IMR-90 (cell line): ENCODE data around the gene MAPK13. TPM values are rescaled to one million over a fixed set of nuclear protein-coding genes. Genes with fewer than 3 reads are reported as not detected.

Experiments
- ATAC-seq: fragments of 200-7000 bp; cut with Tn5 transposase; 2 replicates; pipeline ENCODE4 v1.9.1; 2020; ENCODE audit warnings: low read depth, mild to moderate bottlenecking, moderate library complexity
- BruUV-seq: library from RNA; stranded (reverse); fragments of 400-500 nt; replicated peaks from 2 replicates; lab custom pipeline; 2021; lab: Mats Ljungman, UMichigan
- CTCF ChIA-PET: fragments of 300-600 bp; formaldehyde crosslinking; extraction: SDS; loops from one replicate; lab custom pipeline; 2021; ENCODE audit warnings: antibody characterized with exemption; lab: Yijun Ruan, JAX
- POLR2A ChIA-PET: fragments of 300-600 bp; sonication (Branson Sonifier 250); formaldehyde crosslinking; loops from one replicate; lab custom pipeline; 2022; ENCODE audit warnings: antibody characterized with exemption; ENCODE audit not compliant: unreplicated experiment; lab: Charles Lee
- DNase-seq: peaks from one replicate; pipeline ENCODE4 v3.0.0; 2013
- H2AFZ ChIP-seq: replicated peaks from 2 replicates; pipeline ENCODE3; 2013; ENCODE audit warnings: low read length, mild to moderate bottlenecking; ENCODE audit not compliant: poor library complexity
- H2AK5ac ChIP-seq: 2 replicates; pipeline ENCODE4 v1.6.1; 2013; ENCODE audit warnings: low read depth, low read length, inconsistent platforms
- H2AK9ac ChIP-seq: replicated peaks from 2 replicates; pipeline ENCODE3; 2013; ENCODE audit warnings: mild to moderate bottlenecking, low read depth, low read length, moderate library complexity; ENCODE audit not compliant: poor library complexity
- H2BK120ac ChIP-seq: 2 replicates; pipeline ENCODE4 v1.6.1; 2013; ENCODE audit warnings: low read depth, low read length, inconsistent platforms
- H2BK15ac ChIP-seq: 3 replicates; pipeline ENCODE4 v1.6.1; 2013; ENCODE audit warnings: low read depth, low read length, inconsistent platforms
- H2BK20ac ChIP-seq: 2 replicates; pipeline ENCODE4 v1.6.1; 2013; ENCODE audit warnings: low read depth, mild to moderate bottlenecking, inconsistent platforms, low read length, moderate library complexity
- H2BK5ac ChIP-seq: 2 replicates; pipeline ENCODE4 v1.6.1; 2013; ENCODE audit warnings: mild to moderate bottlenecking, low read depth, low read length, inconsistent platforms; ENCODE audit not compliant: poor library complexity, severe bottlenecking
- H3K14ac ChIP-seq: replicated peaks from 2 replicates; pipeline ENCODE4 v1.6.1; 2013; ENCODE audit warnings: low read depth, low read length, inconsistent platforms
- H3K18ac ChIP-seq: 2 replicates; pipeline ENCODE4 v1.6.1; 2013; ENCODE audit warnings: low read depth, low read length, control low read depth
- H3K23ac ChIP-seq: 2 replicates; pipeline ENCODE4 v1.6.1; 2013; ENCODE audit warnings: low read depth, low read length, inconsistent platforms
- H3K27ac ChIP-seq: 2 replicates; pipeline ENCODE4 v1.5.1; 2013; ENCODE audit warnings: mild to moderate bottlenecking, control low read depth, low read length; ENCODE audit not compliant: insufficient read depth
- H3K27me3 ChIP-seq: 2 replicates; pipeline ENCODE4 v1.6.1; 2013; ENCODE audit warnings: low read length; ENCODE audit not compliant: control insufficient read depth, insufficient read depth
- H3K36me3 ChIP-seq: 2 replicates; pipeline ENCODE4 v1.6.1; 2013; ENCODE audit warnings: low read length, mixed read lengths; ENCODE audit not compliant: control insufficient read depth, insufficient read depth
- H3K4ac ChIP-seq: 2 replicates; pipeline ENCODE4 v1.6.1; 2013; ENCODE audit warnings: low read depth, low read length, inconsistent platforms
- H3K4me1 ChIP-seq: 2 replicates; pipeline ENCODE4 v1.6.1; 2013; ENCODE audit warnings: low read length, mixed read lengths; ENCODE audit not compliant: control insufficient read depth, insufficient read depth
- H3K4me2 ChIP-seq: 2 replicates; pipeline ENCODE4 v1.6.1; 2013; ENCODE audit warnings: low read depth, mild to moderate bottlenecking, control low read depth, low read length, moderate library complexity
- H3K4me3 ChIP-seq: 2 replicates; pipeline ENCODE4 v1.5.1; 2013; ENCODE audit warnings: low read depth, mild to moderate bottlenecking, control low read depth, low read length, moderate library complexity; ENCODE audit not compliant: insufficient read depth
- H3K56ac ChIP-seq: 2 replicates; pipeline ENCODE4 v1.6.1; 2013; ENCODE audit warnings: low read length, inconsistent platforms; ENCODE audit not compliant: insufficient read depth; ENCODE audit errors: extremely low read depth
- H3K79me1 ChIP-seq, 2 experiments: 2 replicates each; pipeline ENCODE4 v1.6.1; 2013; ENCODE audit warnings: low read length in 2 of 2, inconsistent platforms in 1 of 2, low read depth in 1 of 2
- H3K9ac ChIP-seq: 2 replicates; pipeline ENCODE4 v1.6.1; 2013; ENCODE audit warnings: low read depth, low read length, control low read depth
- H3K9me1 ChIP-seq: 2 replicates; pipeline ENCODE4 v1.6.1; 2013; ENCODE audit warnings: low read length, inconsistent platforms; ENCODE audit not compliant: insufficient read depth
- H3K9me3 ChIP-seq: 2 replicates; pipeline ENCODE4 v1.6.1; 2013; ENCODE audit warnings: low read length; ENCODE audit not compliant: control insufficient read depth, insufficient read depth
- H4K20me1 ChIP-seq: 2 replicates; pipeline ENCODE4 v1.6.1; 2013; ENCODE audit warnings: low read length, inconsistent platforms; ENCODE audit not compliant: insufficient read depth
- H4K5ac ChIP-seq: 2 replicates; pipeline ENCODE4 v1.6.1; 2013; ENCODE audit warnings: mild to moderate bottlenecking, low read depth, low read length, control low read depth
- H4K8ac ChIP-seq, 2 experiments: 2 replicates each; pipeline ENCODE4 v1.6.1; 2013; ENCODE audit warnings: low read depth in 2 of 2, low read length in 2 of 2, control low read depth in 1 of 2, inconsistent platforms in 1 of 2
- H4K91ac ChIP-seq: 2 replicates; pipeline ENCODE4 v1.6.1; 2013; ENCODE audit warnings: low read depth, low read length, inconsistent platforms; ENCODE audit not compliant: insufficient read depth
- BHLHE40 ChIP-seq: fragments of 150-350 bp; IDR thresholded peaks from 2 replicates; pipeline ENCODE4 v1.6.1; 2016; ENCODE audit warnings: mild to moderate bottlenecking, low read depth, low read length
- CHD1 ChIP-seq: IDR thresholded peaks from 2 replicates; pipeline ENCODE4 v1.6.1; 2012; ENCODE audit warnings: low read depth, low read length, improper control_type of control experiment
- MAZ ChIP-seq: IDR thresholded peaks from 2 replicates; pipeline ENCODE4 v1.6.1; 2012; ENCODE audit warnings: low read depth, mild to moderate bottlenecking, low read length, improper control_type of control experiment, moderate library complexity, borderline replicate concordance
- MXI1 ChIP-seq: IDR thresholded peaks from 2 replicates; pipeline ENCODE4 v1.6.1; 2012; ENCODE audit warnings: low read depth, mild to moderate bottlenecking, low read length, moderate library complexity, borderline replicate concordance
- POLR2A ChIP-seq: IDR thresholded peaks from 2 replicates; pipeline ENCODE4 v1.6.1; 2012; ENCODE audit warnings: mild to moderate bottlenecking, low read depth, low read length
- whole genome bisulfite sequencing, 2 experiments: methylation state at CpG; one replicate each; pipeline versions ENCODE4 v1.1.5 to v1.1.7; 2013; ENCODE audit warnings: missing lambda C conversion rate in 2 of 2; ENCODE audit not compliant: insufficient read length in 1 of 2; ENCODE audit errors: extremely low coverage in 2 of 2; 5-methylcytosine and 5-hydroxymethylcytosine counted together
- dilution Hi-C: fragments of 300-500 bp; cut with HindIII; formaldehyde crosslinking; loops from one replicate; pipeline ENCODE4 v1.14.3; 2018; ENCODE audit warnings: low sequenced_read_pairs; ENCODE audit not compliant: unreplicated experiment
- in situ Hi-C: fragments of 300-500 bp; cut with MboI; formaldehyde crosslinking; loops from 3 replicates; pipeline ENCODE4 v1.14.3; 2019; ENCODE audit warnings: low sequenced_read_pairs, inconsistent platforms, mixed read lengths
- intact Hi-C: fragments of 100-400 bp; cut with micrococcal nuclease; formaldehyde crosslinking; loops from 2 replicates; pipeline ENCODE4 v1.10.0; 2022
- polyA plus RNA-seq, 3 experiments: library from polyadenylated mRNA; depleted of rRNA; stranded (reverse); fragments of >200 nt; gene quantifications; 2 replicates each; pipeline ENCODE4 v1.2.3, GENCODE V29; 2012; ENCODE audit warnings: low replicate concordance in 1 of 3
- total RNA-seq: library from RNA; depleted of rRNA; stranded (reverse); fragments of >200 nt; gene quantifications from 2 replicates; pipeline ENCODE4 v1.2.3, GENCODE V29; 2012
- TF ChIP-seq, protein P1 (sequence below): fragments of 150-350 bp; IDR thresholded peaks from 2 replicates; pipeline ENCODE4 v1.6.1; 2016; ENCODE audit warnings: low read depth, mild to moderate bottlenecking, low read length, moderate library complexity, borderline replicate concordance

Gene MAPK13
- total and polyA plus RNA-seq, 2 of the 4 experiments (the other 2 are of a cell fraction), result 2.0 to 2.9 TPM

DNA sequence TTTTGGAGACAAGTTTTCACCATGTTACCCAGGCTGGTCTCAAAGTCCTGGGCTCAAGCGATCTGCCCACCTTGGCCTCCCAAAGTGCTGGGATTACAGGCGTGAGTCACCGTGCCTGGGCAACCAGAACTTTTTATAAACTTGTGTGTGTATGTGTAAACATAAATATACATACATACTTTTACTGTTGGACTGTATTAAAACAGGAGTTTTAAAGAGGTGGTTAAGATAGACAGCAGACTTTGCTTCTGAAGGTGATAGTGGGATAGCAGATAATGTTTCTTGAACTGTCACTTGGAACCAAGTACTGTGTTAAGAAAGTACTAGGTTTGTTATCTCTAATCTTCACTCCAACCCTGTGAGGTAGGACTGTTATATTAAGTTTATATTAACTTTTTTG lies 28.6 kb upstream of the MAPK13 start:
- BruUV-seq, result no TSS peak
- POLR2A ChIA-PET, result interaction anchor here (0.6 kb wide), 1 partner anchor 505 kb away, joined by 3 read pairs; no protein-coding TSS in a partner anchor
- H4K91ac ChIP-seq, result no peak overlapping the region
- H2AFZ ChIP-seq, result no peak overlapping the region
- H2AK9ac ChIP-seq, result no peak overlapping the region
- H3K79me1 ChIP-seq, result peaks cover 8 to 25% of the 10 kb centered on the region in 2 experiments; a peak in 2 of 4 replicates
- H3K56ac ChIP-seq, result no peak overlapping the region
- no peak overlapping the region for H3K4me3 ChIP-seq
- H3K18ac ChIP-seq, result no peak overlapping the region
- no peak overlapping the region for H3K4me2 ChIP-seq
- H3K4ac ChIP-seq, result no peak overlapping the region
- no CpG with 5 or more reads among the region's 3 CpGs for WGBS, 2 experiments
- intact Hi-C loops (no loop called here), in situ Hi-C loops (no loop called here), dilution Hi-C loops (no loop called here)
- no peak overlapping the region for H2BK15ac ChIP-seq
- H3K9me3 ChIP-seq, result no peaks in the 10 kb centered on the region; the same call in 1 of the 2 replicates
- H2BK120ac ChIP-seq, result no peak overlapping the region
- peaks cover 17% of the 10 kb centered on the region for H3K36me3 ChIP-seq
- CTCF ChIA-PET, result interaction anchor here (0.9 kb wide), 1 partner anchor 73 kb away, joined by 3 read pairs; no protein-coding TSS in a partner anchor
- H3K14ac ChIP-seq, result no peak overlapping the region
- no peak overlapping the region for H3K9ac ChIP-seq
- H4K8ac ChIP-seq, result no peak overlapping the region
- no peak for DNase-seq
- H3K4me1 ChIP-seq, result no peaks in the 10 kb centered on the region
- no peak overlapping the region for H2BK5ac ChIP-seq
- peaks cover 3% of the 10 kb centered on the region; the same call in 1 of the 2 replicates for H3K9me1 ChIP-seq
- no peaks in the 10 kb centered on the region for H3K27me3 ChIP-seq
- H3K27ac ChIP-seq, result no peak overlapping the region
- TF ChIP-seq MAZ (no peak), BHLHE40 (no peak), MXI1 (no peak), CHD1 (no peak), POLR2A (no peak)
- TF ChIP-seq, protein P1, sequence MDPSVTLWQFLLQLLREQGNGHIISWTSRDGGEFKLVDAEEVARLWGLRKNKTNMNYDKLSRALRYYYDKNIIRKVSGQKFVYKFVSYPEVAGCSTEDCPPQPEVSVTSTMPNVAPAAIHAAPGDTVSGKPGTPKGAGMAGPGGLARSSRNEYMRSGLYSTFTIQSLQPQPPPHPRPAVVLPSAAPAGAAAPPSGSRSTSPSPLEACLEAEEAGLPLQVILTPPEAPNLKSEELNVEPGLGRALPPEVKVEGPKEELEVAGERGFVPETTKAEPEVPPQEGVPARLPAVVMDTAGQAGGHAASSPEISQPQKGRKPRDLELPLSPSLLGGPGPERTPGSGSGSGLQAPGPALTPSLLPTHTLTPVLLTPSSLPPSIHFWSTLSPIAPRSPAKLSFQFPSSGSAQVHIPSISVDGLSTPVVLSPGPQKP, result no peak
- H4K5ac ChIP-seq, result no peak overlapping the region
- no peak overlapping the region for H3K23ac ChIP-seq
- H2BK20ac ChIP-seq, result no peak overlapping the region
- H2AK5ac ChIP-seq, result no peak overlapping the region
- peaks cover 6% of the 10 kb centered on the region; the same call in 1 of the 2 replicates for H4K20me1 ChIP-seq
- no peak for ATAC-seq
